Bone marrow (tissue), 2 donors: Measurements from ENCODE around the gene INPP5J.
"Not testable (repeated sequence)": the region's sequence is repeated elsewhere in the genome, so short reads cannot be mapped to it uniquely, and the experiment has no call there.

Experiments used
- DNase-seq, 2 donors: peaks; one replicate each; lab custom pipeline; 2025; lab: John Stamatoyannopoulos, UW

Gene INPP5J

GRCh38 chr22:31088233-31088986 lies 34.4 kb upstream of the INPP5J start:
- no peak for DNase-seq

DNA sequence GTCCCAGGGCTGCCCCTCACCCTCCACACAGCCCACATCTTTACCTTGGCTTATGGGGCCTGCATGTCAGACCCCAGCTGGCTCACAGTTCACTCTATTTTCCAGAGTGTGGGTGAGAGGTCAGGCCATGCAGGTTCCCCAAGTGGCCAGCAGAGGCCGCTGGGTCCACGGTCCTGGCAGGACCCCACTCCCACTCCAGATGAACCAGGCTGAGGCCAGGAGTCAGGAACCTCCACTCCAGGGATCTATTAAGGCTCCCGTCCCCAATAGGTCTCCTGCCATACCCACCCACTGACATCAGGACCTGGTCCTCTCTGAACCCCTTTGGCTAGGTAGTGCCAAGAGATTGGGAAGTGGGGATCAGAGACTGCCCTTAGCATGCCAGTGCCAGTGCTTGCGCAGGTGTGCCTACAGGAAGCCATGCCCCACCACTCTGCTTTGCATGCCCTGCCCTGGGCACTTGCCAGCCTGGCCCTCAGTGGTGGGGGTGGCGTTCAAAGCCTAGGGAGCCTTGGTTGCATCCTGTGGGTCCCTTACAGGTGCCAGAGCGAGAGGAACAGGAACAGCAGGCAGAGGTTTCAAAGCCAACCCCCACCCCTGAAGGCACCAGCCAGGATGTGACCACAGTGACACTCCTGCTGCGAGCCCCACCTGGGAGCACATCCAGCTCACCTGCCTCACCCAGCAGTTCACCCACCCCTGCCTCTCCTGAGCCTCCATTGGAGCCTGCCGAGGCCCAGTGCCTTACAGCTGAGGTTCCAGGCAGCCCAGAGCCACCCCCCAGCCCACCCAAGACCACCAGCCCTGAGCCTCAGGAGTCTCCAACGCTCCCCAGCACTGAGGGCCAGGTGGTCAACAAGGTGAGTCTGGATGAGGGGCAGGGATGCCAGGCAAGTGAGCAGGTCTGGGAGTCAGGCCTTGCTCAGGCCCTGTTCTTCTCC lies 33.3 kb upstream of the INPP5J start:
- DNase-seq, result peak in 1 of 2 donors; percentile 9

DNA sequence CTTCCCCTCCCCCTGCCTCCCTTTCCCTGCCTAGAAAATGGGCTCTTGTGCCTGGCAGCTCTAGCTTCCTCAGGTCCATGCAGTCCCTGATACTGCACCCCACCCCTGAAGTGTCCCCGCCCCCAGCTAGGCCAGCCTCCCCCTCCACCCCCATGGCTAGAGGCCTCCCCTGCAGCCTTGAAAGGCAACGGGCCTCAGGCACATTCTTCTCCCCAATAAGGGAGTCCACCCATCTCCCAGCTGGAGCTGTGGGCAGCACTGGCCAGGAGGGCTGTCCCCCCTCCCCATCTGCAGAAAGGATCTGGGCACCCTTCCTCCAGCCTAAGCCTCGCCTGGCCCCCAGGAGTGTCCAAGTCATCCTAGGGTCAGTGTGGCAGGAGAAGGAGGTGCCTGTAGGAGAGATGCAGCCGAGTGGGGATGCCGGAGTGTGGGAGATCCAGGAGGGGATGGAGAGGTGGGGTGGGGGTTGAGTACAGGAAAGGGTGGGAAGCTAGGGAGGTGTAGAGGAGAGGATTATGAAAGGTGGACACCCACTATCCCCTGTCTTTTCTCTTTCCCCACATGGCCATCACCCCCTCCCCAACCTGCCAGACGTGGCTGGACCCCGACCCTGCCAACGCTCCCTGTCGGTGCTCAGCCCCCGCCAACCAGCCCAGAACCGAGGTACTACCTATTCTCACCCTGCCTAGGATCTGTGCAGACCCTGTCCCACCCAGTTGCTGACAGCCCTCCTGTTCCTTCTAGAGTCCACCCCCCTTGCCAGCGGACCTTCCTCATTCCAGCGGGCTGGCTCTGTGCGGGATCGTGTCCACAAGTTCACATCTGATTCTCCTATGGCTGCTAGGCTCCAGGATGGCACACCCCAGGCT lies 32.3 kb upstream of the INPP5J start:
- DNase-seq, result no peak

DNA sequence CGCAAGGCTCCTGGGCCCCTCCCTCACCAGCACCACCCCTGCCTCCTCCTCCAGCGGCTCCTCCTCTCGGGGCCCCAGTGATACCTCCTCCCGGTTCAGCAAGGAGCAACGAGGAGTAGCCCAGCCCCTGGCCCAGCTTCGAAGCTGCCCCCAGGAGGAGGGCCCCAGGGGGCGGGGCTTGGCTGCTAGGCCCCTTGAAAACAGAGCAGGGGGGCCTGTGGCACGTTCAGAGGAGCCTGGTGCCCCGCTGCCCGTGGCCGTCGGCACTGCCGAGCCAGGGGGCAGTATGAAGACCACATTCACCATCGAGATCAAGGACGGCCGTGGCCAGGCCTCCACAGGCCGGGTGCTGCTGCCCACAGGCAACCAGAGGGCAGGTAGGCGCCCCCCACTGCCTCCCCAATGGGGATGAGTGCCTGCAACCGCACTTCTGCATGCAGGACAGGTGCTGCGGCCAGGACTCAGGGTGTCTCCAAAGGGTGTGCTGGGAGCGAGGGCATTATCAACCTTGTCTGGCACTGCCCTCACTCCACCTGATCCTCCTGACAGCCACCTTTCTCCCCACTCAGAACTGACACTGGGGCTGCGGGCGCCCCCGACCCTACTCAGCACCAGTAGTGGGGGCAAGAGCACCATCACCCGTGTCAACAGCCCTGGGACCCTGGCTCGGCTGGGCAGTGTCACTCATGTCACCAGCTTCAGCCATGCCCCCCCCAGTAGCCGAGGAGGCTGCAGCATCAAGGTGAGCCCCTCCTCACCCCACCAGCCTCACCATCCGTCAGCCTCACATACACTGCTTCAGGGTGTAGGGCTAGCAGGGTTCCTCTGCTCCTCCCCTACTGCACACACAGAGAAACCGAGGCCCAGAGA lies 31.4 kb upstream of the INPP5J start:
- DNase-seq, result no peak

- no peak for DNase-seq
Measured at GRCh38 chr22:31092161-31092560, 30.6 kb upstream of the INPP5J start.

- DNase-seq, result no peak
Measured at GRCh38 chr22:31093086-31093850, 29.5 kb upstream of the INPP5J start.

DNA sequence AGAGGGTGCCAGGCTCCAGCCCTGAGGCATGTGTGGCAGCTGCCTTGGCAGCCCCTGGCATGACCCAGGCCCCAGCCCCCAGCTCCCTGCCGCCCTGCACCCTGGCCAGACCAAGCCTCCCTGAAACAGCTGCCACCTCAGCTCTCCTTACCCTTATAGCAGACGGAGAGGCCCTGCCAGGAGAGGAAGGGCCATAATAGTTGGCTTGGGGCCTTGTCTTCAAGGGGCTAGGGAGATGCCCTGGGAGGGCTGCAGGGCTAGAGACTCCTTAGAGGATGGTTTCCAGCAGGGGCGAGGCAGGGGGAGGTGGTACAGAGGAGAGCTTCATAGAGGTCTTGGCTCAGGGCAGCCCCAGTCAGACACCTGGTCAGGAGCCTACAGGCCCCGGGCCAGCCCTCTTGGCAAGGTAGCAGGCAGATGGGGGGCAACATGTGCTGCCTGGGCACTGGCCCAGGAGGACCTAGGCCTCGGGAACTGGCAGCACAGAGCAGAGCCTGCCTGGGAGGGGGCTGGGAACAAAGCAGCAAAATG lies 28.7 kb upstream of the INPP5J start:
- no peak for DNase-seq

DNA sequence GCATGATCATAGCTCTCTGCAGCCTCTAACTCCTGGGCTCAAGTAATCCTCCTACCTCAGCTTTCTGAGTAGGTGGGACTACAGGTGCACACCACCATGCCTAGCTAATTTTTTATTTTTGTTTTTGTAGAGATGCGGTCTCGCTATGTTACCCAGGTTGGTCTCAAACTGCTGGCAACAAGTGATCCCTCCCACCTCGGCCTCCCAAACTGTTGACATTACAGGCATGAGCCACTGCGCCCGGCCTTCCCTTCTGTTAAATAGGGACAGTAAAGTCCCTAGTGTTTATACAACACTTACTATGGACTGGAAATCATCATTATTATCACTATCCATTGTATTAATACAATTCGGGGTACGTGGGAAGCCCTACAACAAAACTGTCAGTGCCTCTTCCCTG lies 28.0 kb upstream of the INPP5J start:
- DNase-seq, result no peak

GRCh38 chr22:31095637-31096249 lies 27.0 kb upstream of the INPP5J start:
- no peak for DNase-seq

DNA sequence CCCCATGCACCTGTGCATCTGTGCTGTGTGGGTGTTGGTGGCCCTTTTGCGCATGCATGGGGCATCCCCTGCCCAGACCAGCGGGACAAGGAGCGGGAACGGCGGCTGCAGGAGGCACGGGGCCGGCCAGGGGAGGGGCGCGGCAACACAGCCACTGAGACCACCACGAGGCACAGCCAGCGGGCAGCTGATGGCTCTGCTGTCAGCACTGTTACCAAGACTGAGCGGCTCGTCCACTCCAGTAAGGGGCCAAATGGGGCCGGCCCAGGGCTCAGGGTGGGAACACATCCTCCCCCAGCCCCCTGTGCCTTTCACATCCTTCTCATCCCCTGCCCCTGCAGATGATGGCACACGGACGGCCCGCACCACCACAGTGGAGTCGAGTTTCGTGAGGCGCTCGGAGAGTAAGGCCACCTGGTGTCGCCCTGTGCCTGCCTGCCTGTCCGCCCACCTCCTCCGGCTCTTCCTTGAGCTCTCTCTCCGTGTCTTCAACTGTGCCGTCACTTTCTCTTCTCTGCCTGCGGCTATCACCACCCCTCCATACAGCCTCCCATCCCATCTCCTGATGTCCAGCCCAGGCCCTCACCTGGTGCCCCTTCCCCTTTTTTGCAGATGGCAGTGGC lies 26.0 kb upstream of the INPP5J start:
- no peak for DNase-seq

- not testable (repeated sequence) for DNase-seq
Measured at GRCh38 chr22:31097539-31097938, 25.2 kb upstream of the INPP5J start.

DNA sequence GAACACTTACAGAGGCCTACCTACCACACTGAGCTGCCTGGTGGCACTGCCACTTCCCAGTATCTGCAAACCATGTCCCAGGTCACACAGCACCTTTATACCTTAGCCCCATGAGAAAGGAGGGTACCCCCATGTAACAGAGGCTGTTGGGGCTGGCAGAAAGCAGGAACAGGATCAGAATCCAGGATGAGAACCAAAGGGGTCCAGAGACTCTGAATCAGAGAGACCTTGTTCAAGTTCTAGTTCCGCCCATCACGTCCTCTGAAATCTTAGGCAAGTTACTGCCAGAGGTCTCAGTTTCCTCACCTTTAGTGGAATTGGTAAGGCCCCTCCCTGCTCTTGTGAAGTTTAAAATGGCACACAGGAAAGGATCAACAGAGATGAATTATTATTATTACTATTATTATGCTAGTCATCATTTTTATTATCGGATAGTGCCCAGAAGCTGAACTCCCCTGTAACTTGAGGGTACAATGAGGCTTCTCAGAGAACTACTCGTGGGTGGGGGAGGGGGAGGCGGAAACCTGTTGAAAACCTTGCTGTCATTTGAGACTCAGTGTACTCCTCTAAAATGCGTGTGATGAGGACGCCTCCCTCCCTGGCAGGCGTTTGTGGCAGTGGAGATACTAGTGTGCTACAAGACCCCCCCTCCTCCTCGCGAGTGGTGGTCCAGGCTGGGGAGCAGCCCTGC lies 24.7 kb upstream of the INPP5J start:
- no peak for DNase-seq

DNA sequence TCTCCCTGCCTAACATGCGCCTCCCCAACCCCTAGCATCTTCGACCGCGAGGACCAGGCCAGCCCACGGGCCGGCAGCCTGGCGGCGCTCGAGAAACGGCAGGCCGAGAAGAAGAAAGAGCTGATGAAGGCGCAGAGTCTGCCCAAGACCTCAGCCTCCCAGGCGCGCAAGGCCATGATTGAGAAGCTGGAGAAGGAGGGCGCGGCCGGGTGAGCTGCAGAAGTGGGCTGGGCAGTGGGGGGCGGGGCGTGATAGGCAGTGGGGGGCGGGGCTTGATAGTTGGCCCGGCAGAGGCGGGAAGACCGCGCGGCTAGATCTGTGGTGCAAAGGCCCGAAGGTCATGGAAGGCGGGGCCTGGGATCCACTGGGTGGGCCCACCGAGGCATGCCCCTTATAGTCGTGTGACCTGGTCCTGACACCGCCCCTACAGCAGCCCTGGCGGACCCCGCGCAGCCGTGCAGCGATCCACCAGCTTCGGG lies 24.1 kb upstream of the INPP5J start:
- DNase-seq, result no peak

DNA sequence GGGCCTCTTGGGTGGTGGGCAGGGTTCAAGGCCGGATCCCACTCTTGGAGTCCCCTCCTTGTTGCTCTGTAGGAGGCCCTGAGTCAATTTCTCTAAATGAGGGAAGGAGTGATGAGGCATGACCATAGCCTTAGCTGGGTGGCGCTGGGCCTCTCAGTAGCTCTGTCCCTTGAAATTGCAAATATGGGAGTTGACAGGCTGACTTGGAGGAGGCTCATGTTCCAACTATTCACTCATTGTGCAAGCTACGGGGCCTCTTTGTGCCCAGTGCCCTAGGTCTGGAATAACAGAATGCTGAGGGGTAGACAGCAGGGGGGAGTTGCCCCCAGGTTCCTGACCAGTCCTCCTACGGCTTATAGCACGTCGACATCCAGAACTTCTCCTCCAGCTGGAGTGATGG lies 23.4 kb upstream of the INPP5J start:
- DNase-seq, result no peak

- DNase-seq, result no peak
Measured at GRCh38 chr22:31099841-31100761, 22.7 kb upstream of the INPP5J start.

- no peak for DNase-seq
Measured at GRCh38 chr22:31100762-31101525, 21.8 kb upstream of the INPP5J start.
